Gastroesophageal sphincter (tissue), 2 donors: ENCODE data around the gene PPP6R3.
"Not testable (repeated sequence)": the region's sequence is repeated elsewhere in the genome, so short reads cannot be mapped to it uniquely, and the experiment has no call there.

Experiments
- POLR2A ChIP-seq, 2 donors: fragments of 450-650 bp; IDR thresholded peaks; one replicate each; pipeline ENCODE4 v1.6.1; 2017; ENCODE audit warnings: antibody characterized with exemption in 2 of 2, mild to moderate bottlenecking in 2 of 2, moderate library complexity in 1 of 2
- POLR2AphosphoS5 ChIP-seq: sonication (generic); formaldehyde crosslinking; IDR thresholded peaks from one replicate; pipeline ENCODE4 v1.6.1; 2017; ENCODE audit warnings: antibody characterized with exemption

- TF ChIP-seq POLR2A (IDR thresholded peaks at IDR 0.05); POLR2AphosphoS5: not testable (repeated sequence)
These were observed 174.1 kb downstream of the PPP6R3 start for GRCh38 chr11:68634606-68635005.
